HG02884 (cell line): ENCODE measurements around the gene VWC2L.

Experiments
- ATAC-seq: cut with Tn5 transposase; IDR thresholded peaks from one replicate; pipeline ENCODE4 v1.9.1; 2021; ENCODE audit warnings: mild to moderate bottlenecking, moderate library complexity; ENCODE audit not compliant: unreplicated experiment

VWC2L gene

GRCh38 chr2:214410918-214411554 lies at the start of gene VWC2L:
Gene VWC2L, plus strand, starts transcription at chr2:214411054. Its CDS starts 3,140 bp downstream, at chr2:214414194.
- peak; percentile 73 for ATAC-seq

- ATAC-seq, result no peak
These were observed 49.7 kb upstream of the VWC2L start for GRCh38 chr2:214361116-214361515.

- ATAC-seq, result no peak
These were observed 45.3 kb upstream of the VWC2L start for GRCh38 chr2:214365549-214365948.

- ATAC-seq, result no peak
These were observed 43.7 kb upstream of the VWC2L start for GRCh38 chr2:214367171-214367570.

GRCh38 chr2:214376618-214377285 lies 34.1 kb upstream of the VWC2L start:
- ATAC-seq, result no peak

- ATAC-seq, result no peak
These were observed 33.6 kb upstream of the VWC2L start for GRCh38 chr2:214377286-214377624.

- no peak for ATAC-seq
These were observed 32.3 kb upstream of the VWC2L start for GRCh38 chr2:214378455-214379103.

GRCh38 chr2:214379227-214379626 lies 31.6 kb upstream of the VWC2L start:
- no peak for ATAC-seq

GRCh38 chr2:214380681-214381080 lies 30.2 kb upstream of the VWC2L start:
- no peak for ATAC-seq

GRCh38 chr2:214382229-214382628 lies 28.6 kb upstream of the VWC2L start:
- ATAC-seq, result no peak

GRCh38 chr2:214386720-214387119 lies 24.1 kb upstream of the VWC2L start:
- ATAC-seq, result no peak

- no peak for ATAC-seq
These were observed 21.5 kb upstream of the VWC2L start for GRCh38 chr2:214389334-214389733.

- no peak for ATAC-seq
These were observed 17.1 kb upstream of the VWC2L start for GRCh38 chr2:214393796-214394195.

- ATAC-seq, result no peak
These were observed 15.8 kb upstream of the VWC2L start for GRCh38 chr2:214395040-214395439.

- ATAC-seq, result no peak
These were observed 9.3 kb upstream of the VWC2L start for GRCh38 chr2:214401580-214401979.

GRCh38 chr2:214410128-214410775 lies 602 bp upstream of the VWC2L start:
- ATAC-seq, result no peak

- ATAC-seq, result no peak
These were observed 1.8 kb downstream of the VWC2L start for GRCh38 chr2:214412679-214413078.

- no peak for ATAC-seq
These were observed 25.6 kb downstream of the VWC2L start for GRCh38 chr2:214436470-214436869.

- ATAC-seq, result no peak
These were observed 39.5 kb downstream of the VWC2L start for GRCh38 chr2:214450118-214450894.

GRCh38 chr2:214451516-214452275 lies 40.8 kb downstream of the VWC2L start:
- no peak for ATAC-seq
